IMR-90 (cell line): ENCODE results near the gene GNRH2. TPM values are rescaled to one million over a fixed set of nuclear protein-coding genes. Genes with fewer than 3 reads are reported as not detected.

Experiments
- ATAC-seq: fragments of 200-7000 bp; cut with Tn5 transposase; 2 replicates; pipeline ENCODE4 v1.9.1; 2020; ENCODE audit warnings: low read depth, mild to moderate bottlenecking, moderate library complexity
- BruUV-seq: library from RNA; stranded (reverse); fragments of 400-500 nt; replicated peaks from 2 replicates; lab custom pipeline; 2021; lab: Mats Ljungman, UMichigan
- CTCF ChIA-PET: fragments of 300-600 bp; formaldehyde crosslinking; extraction: SDS; loops from one replicate; lab custom pipeline; 2021; ENCODE audit warnings: antibody characterized with exemption; lab: Yijun Ruan, JAX
- POLR2A ChIA-PET: fragments of 300-600 bp; sonication (Branson Sonifier 250); formaldehyde crosslinking; loops from one replicate; lab custom pipeline; 2022; ENCODE audit warnings: antibody characterized with exemption; ENCODE audit not compliant: unreplicated experiment; lab: Charles Lee
- DNase-seq: peaks from one replicate; pipeline ENCODE4 v3.0.0; 2013
- H2AFZ ChIP-seq: replicated peaks from 2 replicates; pipeline ENCODE3; 2013; ENCODE audit warnings: low read length, mild to moderate bottlenecking; ENCODE audit not compliant: poor library complexity
- H2AK5ac ChIP-seq: 2 replicates; pipeline ENCODE4 v1.6.1; 2013; ENCODE audit warnings: low read depth, low read length, inconsistent platforms
- H2AK9ac ChIP-seq: replicated peaks from 2 replicates; pipeline ENCODE3; 2013; ENCODE audit warnings: mild to moderate bottlenecking, low read depth, low read length, moderate library complexity; ENCODE audit not compliant: poor library complexity
- H2BK120ac ChIP-seq: 2 replicates; pipeline ENCODE4 v1.6.1; 2013; ENCODE audit warnings: low read depth, low read length, inconsistent platforms
- H2BK15ac ChIP-seq: 3 replicates; pipeline ENCODE4 v1.6.1; 2013; ENCODE audit warnings: low read depth, low read length, inconsistent platforms
- H2BK20ac ChIP-seq: 2 replicates; pipeline ENCODE4 v1.6.1; 2013; ENCODE audit warnings: low read depth, mild to moderate bottlenecking, inconsistent platforms, low read length, moderate library complexity
- H2BK5ac ChIP-seq: 2 replicates; pipeline ENCODE4 v1.6.1; 2013; ENCODE audit warnings: mild to moderate bottlenecking, low read depth, low read length, inconsistent platforms; ENCODE audit not compliant: poor library complexity, severe bottlenecking
- H3K14ac ChIP-seq: replicated peaks from 2 replicates; pipeline ENCODE4 v1.6.1; 2013; ENCODE audit warnings: low read depth, low read length, inconsistent platforms
- H3K18ac ChIP-seq: 2 replicates; pipeline ENCODE4 v1.6.1; 2013; ENCODE audit warnings: low read depth, low read length, control low read depth
- H3K23ac ChIP-seq: 2 replicates; pipeline ENCODE4 v1.6.1; 2013; ENCODE audit warnings: low read depth, low read length, inconsistent platforms
- H3K27ac ChIP-seq: 2 replicates; pipeline ENCODE4 v1.5.1; 2013; ENCODE audit warnings: mild to moderate bottlenecking, control low read depth, low read length; ENCODE audit not compliant: insufficient read depth
- H3K27me3 ChIP-seq: 2 replicates; pipeline ENCODE4 v1.6.1; 2013; ENCODE audit warnings: low read length; ENCODE audit not compliant: control insufficient read depth, insufficient read depth
- H3K36me3 ChIP-seq: 2 replicates; pipeline ENCODE4 v1.6.1; 2013; ENCODE audit warnings: low read length, mixed read lengths; ENCODE audit not compliant: control insufficient read depth, insufficient read depth
- H3K4ac ChIP-seq: 2 replicates; pipeline ENCODE4 v1.6.1; 2013; ENCODE audit warnings: low read depth, low read length, inconsistent platforms
- H3K4me1 ChIP-seq: 2 replicates; pipeline ENCODE4 v1.6.1; 2013; ENCODE audit warnings: low read length, mixed read lengths; ENCODE audit not compliant: control insufficient read depth, insufficient read depth
- H3K4me2 ChIP-seq: 2 replicates; pipeline ENCODE4 v1.6.1; 2013; ENCODE audit warnings: low read depth, mild to moderate bottlenecking, control low read depth, low read length, moderate library complexity
- H3K4me3 ChIP-seq: 2 replicates; pipeline ENCODE4 v1.5.1; 2013; ENCODE audit warnings: low read depth, mild to moderate bottlenecking, control low read depth, low read length, moderate library complexity; ENCODE audit not compliant: insufficient read depth
- H3K56ac ChIP-seq: 2 replicates; pipeline ENCODE4 v1.6.1; 2013; ENCODE audit warnings: low read length, inconsistent platforms; ENCODE audit not compliant: insufficient read depth; ENCODE audit errors: extremely low read depth
- H3K79me1 ChIP-seq, 2 experiments: 2 replicates each; pipeline ENCODE4 v1.6.1; 2013; ENCODE audit warnings: low read length in 2 of 2, inconsistent platforms in 1 of 2, low read depth in 1 of 2
- H3K9ac ChIP-seq: 2 replicates; pipeline ENCODE4 v1.6.1; 2013; ENCODE audit warnings: low read depth, low read length, control low read depth
- H3K9me1 ChIP-seq: 2 replicates; pipeline ENCODE4 v1.6.1; 2013; ENCODE audit warnings: low read length, inconsistent platforms; ENCODE audit not compliant: insufficient read depth
- H3K9me3 ChIP-seq: 2 replicates; pipeline ENCODE4 v1.6.1; 2013; ENCODE audit warnings: low read length; ENCODE audit not compliant: control insufficient read depth, insufficient read depth
- H4K20me1 ChIP-seq: 2 replicates; pipeline ENCODE4 v1.6.1; 2013; ENCODE audit warnings: low read length, inconsistent platforms; ENCODE audit not compliant: insufficient read depth
- H4K5ac ChIP-seq: 2 replicates; pipeline ENCODE4 v1.6.1; 2013; ENCODE audit warnings: mild to moderate bottlenecking, low read depth, low read length, control low read depth
- H4K8ac ChIP-seq, 2 experiments: 2 replicates each; pipeline ENCODE4 v1.6.1; 2013; ENCODE audit warnings: low read depth in 2 of 2, low read length in 2 of 2, control low read depth in 1 of 2, inconsistent platforms in 1 of 2
- H4K91ac ChIP-seq: 2 replicates; pipeline ENCODE4 v1.6.1; 2013; ENCODE audit warnings: low read depth, low read length, inconsistent platforms; ENCODE audit not compliant: insufficient read depth
- CEBPB ChIP-seq: IDR thresholded peaks from 2 replicates; pipeline ENCODE4 v1.6.1; 2012; ENCODE audit warnings: low read depth, low read length, improper control_type of control experiment
- CHD1 ChIP-seq: IDR thresholded peaks from 2 replicates; pipeline ENCODE4 v1.6.1; 2012; ENCODE audit warnings: low read depth, low read length, improper control_type of control experiment
- ELK1 ChIP-seq: fragments of 150-350 bp; IDR thresholded peaks from 2 replicates; pipeline ENCODE4 v1.6.1; 2016; ENCODE audit warnings: low read depth, mild to moderate bottlenecking, low read length, moderate library complexity, borderline replicate concordance
- FOS ChIP-seq: fragments of 150-350 bp; IDR thresholded peaks from 2 replicates; pipeline ENCODE4 v1.6.1; 2016; ENCODE audit warnings: low read depth, low read length
- NFE2L2 ChIP-seq: fragments of 150-350 bp; IDR thresholded peaks from 2 replicates; pipeline ENCODE4 v1.6.1; 2016; ENCODE audit warnings: low read depth, mild to moderate bottlenecking, low read length
- POLR2A ChIP-seq: IDR thresholded peaks from 2 replicates; pipeline ENCODE4 v1.6.1; 2012; ENCODE audit warnings: mild to moderate bottlenecking, low read depth, low read length
- RAD21 ChIP-seq: IDR thresholded peaks from 2 replicates; pipeline ENCODE4 v1.6.1; 2012; ENCODE audit warnings: low read length, improper control_type of control experiment
- SMC3 ChIP-seq: fragments of 150-350 bp; IDR thresholded peaks from 2 replicates; pipeline ENCODE4 v1.6.1; 2016; ENCODE audit warnings: low read depth, mild to moderate bottlenecking, antibody characterized with exemption, low read length, moderate library complexity
- WGBS, 2 experiments: methylation state at CpG; one replicate each; pipeline versions ENCODE4 v1.1.5 to v1.1.7; 2013; ENCODE audit warnings: missing lambda C conversion rate in 2 of 2; ENCODE audit not compliant: insufficient read length in 1 of 2; ENCODE audit errors: extremely low coverage in 2 of 2; 5-methylcytosine and 5-hydroxymethylcytosine counted together
- dilution Hi-C: fragments of 300-500 bp; cut with HindIII; formaldehyde crosslinking; loops from one replicate; pipeline ENCODE4 v1.14.3; 2018; ENCODE audit warnings: low sequenced_read_pairs; ENCODE audit not compliant: unreplicated experiment
- in situ Hi-C: fragments of 300-500 bp; cut with MboI; formaldehyde crosslinking; loops from 3 replicates; pipeline ENCODE4 v1.14.3; 2019; ENCODE audit warnings: low sequenced_read_pairs, inconsistent platforms, mixed read lengths
- intact Hi-C: fragments of 100-400 bp; cut with micrococcal nuclease; formaldehyde crosslinking; loops from 2 replicates; pipeline ENCODE4 v1.10.0; 2022
- polyA plus RNA-seq, 3 experiments: library from polyadenylated mRNA; depleted of rRNA; stranded (reverse); fragments of >200 nt; gene quantifications; 2 replicates each; pipeline ENCODE4 v1.2.3, GENCODE V29; 2012; ENCODE audit warnings: low replicate concordance in 1 of 3
- total RNA-seq: library from RNA; depleted of rRNA; stranded (reverse); fragments of >200 nt; gene quantifications from 2 replicates; pipeline ENCODE4 v1.2.3, GENCODE V29; 2012

GNRH2 gene
- total and polyA plus RNA-seq, 2 of the 4 experiments (the other 2 are of a cell fraction), result 0.18 to 0.21 TPM

GRCh38 chr20:3092611-3093379 is 49.4 kb downstream of the GNRH2 start:
- Histone ChIP-seq H2BK5ac (no peak overlapping the region), H3K9me3 (no peaks in the 10 kb centered on the region), H2BK120ac (no peak overlapping the region), H3K9ac (no peak overlapping the region), H2AFZ (peak overlapping the region; percentile 26), H3K14ac (no peak overlapping the region), H3K23ac (no peak overlapping the region), H3K27ac (no peak overlapping the region), H4K91ac (no peak overlapping the region), H3K56ac (no peak overlapping the region), H2AK5ac (no peak overlapping the region), H3K4me1 (no peaks in the 10 kb centered on the region), H2AK9ac (no peak overlapping the region), H2BK20ac (no peak overlapping the region), H3K4me2 (peak overlapping the region; percentile 8; the same call in 1 of the 2 replicates), H3K79me1 (no peaks in the 10 kb centered on the region), H4K20me1 (no peaks in the 10 kb centered on the region), H4K5ac (no peak overlapping the region), H3K4me3 (no peak overlapping the region; the same call in 1 of the 2 replicates), H2BK15ac (no peak overlapping the region), H3K9me1 (peaks cover 2% of the 10 kb centered on the region; the same call in 1 of the 2 replicates), H3K4ac (no peak overlapping the region), H3K36me3 (no peaks in the 10 kb centered on the region), H3K27me3 (peaks cover 37% of the 10 kb centered on the region), H3K18ac (no peak overlapping the region), H4K8ac (no peak overlapping the region)
- in situ Hi-C loops, result no loop called here
- dilution Hi-C loops, result no loop called here
- ChIA-PET CTCF (no interaction called here), POLR2A (no interaction called here)
- 23% methylated on average over 23 of the region's 81 CpGs; no CpG with 5 or more reads in 1 of the 2 experiments for WGBS, 2 experiments
- DNase-seq (no peak), ATAC-seq (peak; percentile 73)
- intact Hi-C loops, result no loop called here
- TF ChIP-seq RAD21 (no peak), FOS (no peak), POLR2A (no peak), NFE2L2 (no peak), ELK1 (no peak), CHD1 (no peak), SMC3 (no peak), CEBPB (no peak)
- no TSS peak for BruUV-seq
